NB4 (cell line): ENCODE measurements around the gene PHC3.

ENCODE experiments used
- DNase-seq: peaks from one replicate; pipeline ENCODE4 v3.0.0; 2010; ENCODE audit warnings: low read depth
- H3K4me3 ChIP-seq: one replicate; pipeline ENCODE4 v1.5.1; 2011; ENCODE audit warnings: mild to moderate bottlenecking, low read depth, low read length, moderate library complexity
- CTCF ChIP-seq: IDR thresholded peaks from one replicate; pipeline ENCODE4 v1.5.1; 2012; ENCODE audit warnings: low read depth, low read length
- MAX ChIP-seq: IDR thresholded peaks from 2 replicates; pipeline ENCODE4 v1.6.1; 2011; ENCODE audit warnings: low read depth, low read length
- MYC ChIP-seq: IDR thresholded peaks from 2 replicates; pipeline ENCODE4 v1.6.1; 2011; ENCODE audit warnings: low read depth, low read length
- POLR2A ChIP-seq: IDR thresholded peaks from 2 replicates; pipeline ENCODE4 v1.6.1; 2011; ENCODE audit warnings: mild to moderate bottlenecking; ENCODE audit not compliant: insufficient read length; ENCODE audit errors: extremely low read depth

The PHC3 gene

GRCh38 chr3:170062769-170063168, 118.8 kb downstream of the PHC3 start:
- H3K4me3 ChIP-seq: no peak overlapping the region
- no peak for DNase-seq
- TF ChIP-seq MAX (no peak), CTCF (peak; percentile 2)

- DNase-seq: no peak
- H3K4me3 ChIP-seq: no peak overlapping the region
- no peak for TF ChIP-seq MAX
- no peak for TF ChIP-seq POLR2A
- TF ChIP-seq MYC: no peak
- TF ChIP-seq CTCF: no peak
Measured at GRCh38 chr3:170062068-170062467, 119.5 kb downstream of the PHC3 start.

GRCh38 chr3:170059447-170059846, 122.1 kb downstream of the PHC3 start:
- TF ChIP-seq POLR2A (no peak), MYC (no peak)
- no peak overlapping the region for H3K4me3 ChIP-seq

GRCh38 chr3:170058127-170058526, 123.4 kb downstream of the PHC3 start:
- H3K4me3 ChIP-seq: no peak overlapping the region
- DNase-seq: no peak
- TF ChIP-seq CTCF (no peak), MAX (no peak), MYC (no peak), POLR2A (no peak)

More at GRCh38 chr3:170059447-170059846, 122.1 kb downstream of the PHC3 start:
- no peak for DNase-seq

GRCh38 chr3:170057550-170057949, 124.0 kb downstream of the PHC3 start:
- TF ChIP-seq MAX (no peak), CTCF (no peak), MYC (no peak), POLR2A (no peak)
- no peak overlapping the region for H3K4me3 ChIP-seq
- DNase-seq: no peak

GRCh38 chr3:170056710-170057454, 124.7 kb downstream of the PHC3 start:
- TF ChIP-seq MYC: no peak
- TF ChIP-seq POLR2A: no peak
- no peak for TF ChIP-seq MAX
- no peak for TF ChIP-seq CTCF
- no peak for DNase-seq
- no peak overlapping the region for H3K4me3 ChIP-seq
